Vein endothelial cell (primary cell): ENCODE measurements around the gene FAM120C. TPM values are rescaled to one million over a fixed set of nuclear protein-coding genes. Genes with fewer than 3 reads are reported as not detected.

ENCODE experiments used
- small RNA-seq: library from RNA; depleted of rRNA; stranded (forward); fragments of <200 nt; gene quantifications from one replicate; pipeline ENCODE3, GENCODE V24; 2012
- total RNA-seq: library from RNA; depleted of rRNA; stranded (reverse); fragments of >200 nt; gene quantifications from 2 replicates; pipeline ENCODE4 v1.2.3, GENCODE V29; 2012

FAM120C gene, protein sequence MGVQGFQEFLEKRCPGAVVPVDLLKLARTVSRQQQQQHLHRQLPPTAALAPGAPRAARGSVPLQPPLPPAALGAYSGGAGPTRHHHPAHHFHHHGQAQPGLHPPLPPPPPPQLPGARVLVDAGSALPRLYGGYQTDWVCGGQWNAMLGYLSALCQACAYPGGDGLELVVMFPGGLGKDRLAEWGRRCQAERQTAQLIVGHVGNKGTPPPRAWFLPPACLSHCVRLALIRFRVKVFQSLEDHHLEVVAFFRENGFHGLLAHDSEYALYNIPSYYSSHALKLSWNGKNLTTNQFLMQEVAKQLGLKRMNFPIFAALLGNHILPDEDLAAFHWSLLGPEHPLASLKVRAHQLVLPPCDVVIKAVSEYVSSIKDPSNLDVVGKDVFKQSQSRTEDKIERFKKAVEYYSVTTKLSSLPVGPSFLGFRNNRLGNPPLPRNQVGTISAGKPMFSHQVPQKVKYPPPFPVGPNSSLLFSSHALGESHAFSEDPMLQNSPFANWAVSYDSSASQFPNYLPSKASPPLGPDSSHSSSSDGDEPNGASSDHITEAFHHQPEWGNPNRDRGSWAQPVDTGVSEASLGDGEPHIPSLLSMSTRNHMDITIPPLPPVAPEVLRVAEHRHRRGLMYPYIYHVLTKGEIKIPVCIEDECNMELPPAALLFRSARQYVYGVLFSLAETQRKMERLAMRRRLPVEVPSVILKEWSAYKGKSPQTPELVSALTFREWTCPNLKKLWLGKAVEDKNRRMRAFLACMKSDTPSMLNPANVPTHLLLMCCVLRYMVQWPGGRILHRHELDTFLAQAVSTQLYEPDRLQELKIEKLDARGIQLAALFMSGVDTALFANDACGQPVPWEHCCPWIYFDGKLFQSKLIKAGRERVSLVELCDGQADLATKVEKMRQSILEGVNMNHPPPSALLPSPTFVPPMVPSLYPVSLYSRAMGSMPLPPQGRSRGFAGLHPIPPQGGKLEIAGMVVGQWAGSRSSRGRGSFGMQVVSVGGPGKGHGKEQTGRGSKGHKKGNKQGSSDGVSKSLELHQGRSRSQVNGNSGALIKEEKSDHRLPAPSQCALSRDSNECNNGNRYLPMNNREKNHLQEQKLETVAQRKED
- total RNA-seq, result 5.7 and 6.2 TPM in 2 replicates

DNA sequence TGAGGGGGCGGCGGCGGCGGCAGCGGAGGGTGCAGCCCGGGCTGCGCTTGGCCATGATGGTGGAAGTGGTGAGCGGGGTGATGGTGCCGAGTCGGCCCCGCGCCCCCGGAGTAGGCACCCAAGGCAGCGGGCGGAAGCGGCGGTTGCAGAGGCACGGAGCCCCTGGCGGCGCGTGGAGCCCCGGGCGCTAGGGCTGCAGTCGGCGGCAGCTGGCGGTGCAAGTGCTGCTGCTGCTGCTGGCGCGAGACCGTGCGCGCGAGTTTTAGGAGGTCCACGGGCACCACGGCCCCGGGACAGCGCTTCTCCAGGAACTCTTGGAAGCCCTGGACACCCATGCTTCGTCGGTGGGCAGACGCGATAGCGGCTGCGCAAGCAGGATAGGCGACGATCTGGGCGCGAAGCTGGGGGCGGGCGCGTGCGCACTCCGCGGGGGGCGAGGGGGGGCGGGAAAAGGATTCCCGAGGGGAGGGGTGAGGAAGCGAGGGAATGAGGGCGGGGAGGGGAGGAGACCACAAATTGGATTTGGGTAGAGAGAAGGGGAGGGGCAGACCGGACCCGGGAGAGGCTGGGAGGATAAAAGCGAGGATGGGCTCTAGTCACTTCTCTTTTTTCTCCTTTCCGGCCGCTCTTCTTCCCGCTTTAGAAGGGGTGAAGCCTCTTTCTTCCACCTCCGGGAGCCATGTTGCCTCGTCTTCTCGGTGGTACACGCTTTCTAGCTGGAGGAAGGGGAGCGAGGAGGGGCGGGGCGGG, at the start of gene FAM120C:
FAM120C (minus strand) TSS at position 391 of the 750 bp plus-strand sequence; CDS start at position 335, 56 bp downstream.

DNA sequence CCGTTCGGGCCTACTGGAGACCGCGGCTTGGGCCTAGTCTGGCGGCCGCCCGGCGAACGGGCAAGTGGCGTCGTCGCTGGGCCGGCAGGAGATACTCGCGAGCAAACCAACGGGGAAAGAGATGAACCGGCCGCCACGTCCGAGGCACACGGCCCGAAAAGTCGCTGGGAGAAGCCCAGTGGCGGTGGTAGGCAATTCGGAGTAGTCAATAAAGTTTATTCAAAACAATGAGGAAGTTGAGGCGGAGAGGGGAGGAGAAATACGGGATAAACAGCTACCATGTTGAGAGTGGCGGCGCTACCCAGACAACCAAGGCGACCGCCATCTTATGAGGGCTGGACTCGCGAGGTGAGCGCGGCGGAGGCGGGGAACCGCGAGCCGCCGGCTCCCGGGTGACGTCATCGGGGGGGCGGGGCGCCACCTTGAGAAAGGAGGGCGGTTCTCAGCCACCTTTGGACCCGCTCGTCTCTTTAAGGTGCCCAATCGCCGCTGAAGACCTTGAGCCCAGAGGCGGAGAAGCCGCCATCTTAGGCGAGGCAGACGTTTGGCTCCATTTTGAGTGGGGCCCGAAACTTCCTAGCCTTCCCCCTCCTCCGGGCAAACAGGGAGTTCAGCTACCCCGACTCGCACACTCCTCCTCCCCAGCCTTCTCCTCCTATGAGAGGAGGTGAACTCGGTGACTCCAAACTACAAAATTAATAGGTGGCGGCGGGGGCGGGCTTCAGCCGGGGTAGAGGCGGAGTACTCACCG, 138.8 kb downstream of the FAM120C start, which contains the start of gene PHF8:
PHF8 (minus strand) TSS at position 348 of the 751 bp plus-strand sequence. CDS start 1,745 bp downstream, outside the sequence.

Small RNA genes within 50 kb of the gene (small RNA-seq; reads per million reads assigned to genes)
- gene AL589872.1, result not detected

Other genes with a start within 250 kb of the FAM120C start
- gene PHF8, start 138.8 kb downstream of the FAM120C start, total RNA-seq, result 23.8 and 33.0 TPM in 2 replicates
- gene WNK3, start 174.8 kb upstream of the FAM120C start, total RNA-seq, result 0.65 and 1.2 TPM in 2 replicates